Immature natural killer cell (primary cell): ENCODE measurements around the gene PLA2G6. TPM values are rescaled to one million over a fixed set of nuclear protein-coding genes. Genes with fewer than 3 reads are reported as not detected.
"Not testable (repeated sequence)": the region's sequence is repeated elsewhere in the genome, so short reads cannot be mapped to it uniquely, and the experiment has no call there.

Experiments
- DNase-seq, 3 donors: peaks; one replicate each; pipeline ENCODE4 v3.0.0; 2022; ENCODE audit warnings: mixed read lengths in 1 of 3
- H3K27ac Mint-ChIP-seq, 6 donors: one replicate each; pipeline ENCODE4 v1.8.0; 2020; ENCODE audit warnings: mixed read lengths in 6 of 6, mild to moderate bottlenecking in 5 of 6, inconsistent platforms in 4 of 6, moderate library complexity in 3 of 6
- H3K27me3 Mint-ChIP-seq, 3 donors: one replicate each; pipeline ENCODE4 v1.8.0; 2020 to 2021; ENCODE audit warnings: low read depth in 3 of 3, mild to moderate bottlenecking in 3 of 3, mixed read lengths in 3 of 3, moderate library complexity in 3 of 3, inconsistent platforms in 1 of 3
- H3K36me3 Mint-ChIP-seq, 3 donors: one replicate each; pipeline ENCODE4 v1.8.0; 2020; ENCODE audit warnings: mixed read lengths in 3 of 3, inconsistent platforms in 2 of 3, mild to moderate bottlenecking in 2 of 3
- H3K4me1 Mint-ChIP-seq, 2 donors: one replicate each; pipeline ENCODE4 v1.8.0; 2020; ENCODE audit warnings: inconsistent platforms in 2 of 2, mild to moderate bottlenecking in 2 of 2, mixed read lengths in 2 of 2, moderate library complexity in 1 of 2
- H3K4me3 Mint-ChIP-seq, 5 donors: one replicate each; pipeline ENCODE4 v1.8.0; 2020; ENCODE audit warnings: mild to moderate bottlenecking in 5 of 5, mixed read lengths in 5 of 5, inconsistent platforms in 3 of 5, moderate library complexity in 3 of 5
- H3K9me3 Mint-ChIP-seq, 6 donors: one replicate each; pipeline ENCODE4 v1.8.0; 2020; ENCODE audit warnings: mild to moderate bottlenecking in 6 of 6, mixed read lengths in 6 of 6, inconsistent platforms in 4 of 6, moderate library complexity in 3 of 6
- polyA plus RNA-seq, 3 donors: library from polyadenylated mRNA; unstranded; fragments of 300-500 nt; fragmentation: Illumina TruSeq; gene quantifications; one replicate each; pipeline ENCODE4 v1.2.3, GENCODE V29; 2021

Gene PLA2G6
- polyA plus RNA-seq, 3 donors from 2014 or later, result 3.3 to 11.4 (median 4.2) TPM

DNA sequence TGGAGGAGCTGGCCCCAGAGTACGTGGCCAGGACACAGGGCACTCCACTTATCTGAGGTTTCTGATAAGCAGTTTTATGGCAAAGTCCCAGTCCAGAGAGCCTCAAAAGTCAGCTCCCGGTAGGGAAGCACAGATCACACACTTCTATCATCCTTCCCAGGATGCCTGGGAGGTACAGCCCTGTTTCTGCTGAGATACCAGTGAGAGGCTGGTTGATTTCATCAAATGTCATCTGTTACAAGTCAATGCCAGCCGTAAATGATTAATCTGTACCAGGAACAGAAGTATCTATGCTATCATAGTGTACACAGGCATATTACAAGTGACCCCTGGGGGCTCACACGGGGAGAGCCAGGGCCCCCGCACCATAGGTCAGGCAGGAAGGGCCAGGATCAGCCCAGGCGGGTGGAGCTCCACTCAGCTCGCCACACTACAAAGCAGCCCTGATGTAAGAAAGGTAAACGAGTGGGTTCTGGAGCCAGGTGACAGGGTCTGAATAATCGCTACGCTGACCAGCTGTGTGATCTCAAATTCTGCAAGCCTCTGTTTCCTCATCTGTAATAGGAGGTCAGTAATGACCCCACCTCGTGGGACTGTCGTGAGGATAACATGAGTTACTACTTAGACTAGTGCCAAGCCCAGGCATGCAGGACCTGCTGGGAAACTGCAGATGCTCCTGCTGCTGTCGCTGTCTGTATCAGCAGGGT lies 17.6 kb downstream of the PLA2G6 start:
- Mint-ChIP-seq H3K27ac (peak overlapping the region in 4 of 6 donors; percentile 49 to 76 (median 56)), H3K4me3 (peak overlapping the region in 1 of 5 donors; percentile 44), H3K9me3 (no peaks in the 10 kb centered on the region), H3K27me3 (peaks cover 0 to 3% (median 0%) of the 10 kb centered on the region in 3 donors), H3K4me1 (peaks cover 24 to 31% of the 10 kb centered on the region in 2 donors), H3K36me3 (peaks cover 11 to 27% (median 24%) of the 10 kb centered on the region in 3 donors)
- no peak for DNase-seq

DNA sequence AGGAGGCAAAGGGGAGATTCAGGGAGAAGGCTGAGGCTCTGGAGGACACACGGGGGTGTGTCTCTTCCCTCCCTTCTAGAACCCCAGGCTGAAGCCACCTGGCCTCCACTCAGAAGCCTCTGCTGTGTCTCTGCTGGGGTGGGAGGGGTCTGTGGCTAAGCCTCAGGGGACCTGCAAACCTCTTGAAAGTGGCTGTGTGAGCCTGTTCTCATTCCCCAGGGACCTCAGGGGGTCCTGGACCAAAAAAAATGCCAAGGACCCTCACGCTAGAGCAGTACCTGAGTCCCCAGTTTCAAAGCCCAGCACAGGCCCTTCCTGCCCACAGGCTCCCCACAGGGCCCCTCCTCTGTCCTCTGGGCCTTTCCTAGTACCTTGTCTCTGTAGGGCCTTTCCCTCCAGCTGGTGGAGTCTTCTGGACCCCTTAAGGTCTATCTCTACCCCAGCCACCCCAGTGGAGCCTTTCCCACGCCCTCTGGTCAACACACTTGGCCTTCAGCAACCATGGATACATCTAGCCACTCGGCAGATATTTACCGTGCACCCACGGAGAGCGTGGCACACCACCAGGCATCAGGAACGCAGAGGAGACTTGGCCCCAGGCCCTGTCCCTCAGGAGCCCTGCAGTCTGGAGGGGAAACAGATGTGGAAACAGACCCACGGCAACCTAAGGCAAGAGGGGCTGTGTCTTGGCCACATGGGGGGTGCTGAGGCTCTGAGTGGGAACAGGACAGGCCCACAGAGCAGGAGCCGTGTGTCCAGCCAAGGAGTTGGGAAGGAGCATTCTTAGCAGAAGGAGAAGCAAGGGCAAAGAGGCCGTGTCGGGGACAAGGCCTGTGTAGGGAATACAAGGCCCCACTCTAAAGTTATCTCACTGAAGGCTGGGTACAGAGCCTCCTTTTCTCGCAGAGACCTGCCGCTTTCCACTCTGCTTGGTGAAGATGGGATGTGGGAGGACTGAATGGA lies 18.5 kb downstream of the PLA2G6 start:
- Mint-ChIP-seq H3K36me3 (peaks cover 11 to 27% (median 21%) of the 10 kb centered on the region in 3 donors), H3K27ac (peak overlapping the region in 5 of 6 donors; percentile 42 to 59 (median 57)), H3K4me1 (peaks cover 24 to 31% of the 10 kb centered on the region in 2 donors), H3K27me3 (peaks cover 0 to 3% (median 0%) of the 10 kb centered on the region in 3 donors), H3K9me3 (no peaks in the 10 kb centered on the region), H3K4me3 (no peak overlapping the region)
- no peak for DNase-seq

DNA sequence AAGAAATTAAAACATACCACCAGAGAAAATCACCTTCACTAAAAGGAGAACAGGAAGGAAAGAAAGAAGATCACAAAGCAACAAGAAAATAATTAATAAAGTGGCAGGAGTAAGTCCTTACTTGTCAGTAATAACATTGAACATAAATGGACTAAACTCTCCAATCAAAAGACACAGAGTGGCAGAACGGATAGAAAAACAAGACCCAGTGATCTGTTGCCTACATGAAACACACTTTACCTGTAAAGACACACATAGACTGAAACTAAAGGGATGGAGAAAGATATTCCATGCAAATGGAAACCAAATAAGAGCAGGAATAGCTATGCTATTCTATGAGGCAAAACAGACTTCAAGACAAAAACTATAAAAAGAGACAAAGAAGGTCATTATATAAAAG lies 25.9 kb downstream of the PLA2G6 start:
- no peak overlapping the region for H3K27ac Mint-ChIP-seq
- no peaks in the 10 kb centered on the region for H3K9me3 Mint-ChIP-seq
- H3K27me3 Mint-ChIP-seq, result peaks cover 0 to 3% (median 2%) of the 10 kb centered on the region in 3 donors
- H3K36me3 Mint-ChIP-seq, result peaks cover 3 to 20% (median 13%) of the 10 kb centered on the region in 3 donors
- DNase-seq, result no peak
- H3K4me3 Mint-ChIP-seq, result no peak overlapping the region
- H3K4me1 Mint-ChIP-seq, result peaks cover 0 to 7% of the 10 kb centered on the region in 2 donors

DNA sequence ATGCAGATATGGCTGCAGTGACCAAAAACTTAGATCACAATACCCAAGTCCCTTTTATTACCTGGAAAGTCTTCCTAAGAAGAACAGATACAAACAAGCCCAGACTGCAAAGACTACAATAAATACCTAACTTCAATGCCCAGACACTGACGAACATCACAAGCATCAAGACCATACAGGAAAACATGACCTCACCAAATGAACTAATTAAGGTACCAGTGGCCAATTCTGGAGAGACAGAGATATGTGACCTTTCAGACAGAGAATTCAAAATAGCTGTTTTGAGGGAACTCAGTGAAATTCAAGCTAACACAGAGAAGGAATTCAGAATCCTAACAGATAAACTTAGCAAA lies 27.1 kb downstream of the PLA2G6 start:
- not testable (repeated sequence) for H3K9me3 Mint-ChIP-seq, H3K4me3 Mint-ChIP-seq, H3K4me1 Mint-ChIP-seq, H3K27me3 Mint-ChIP-seq, DNase-seq
- peak overlapping the region in 3 of 6 donors; percentile 15 to 60 (median 45) for H3K27ac Mint-ChIP-seq
- H3K36me3 Mint-ChIP-seq, result peaks cover 0 to 25% (median 12%) of the 10 kb centered on the region in 3 donors

DNA sequence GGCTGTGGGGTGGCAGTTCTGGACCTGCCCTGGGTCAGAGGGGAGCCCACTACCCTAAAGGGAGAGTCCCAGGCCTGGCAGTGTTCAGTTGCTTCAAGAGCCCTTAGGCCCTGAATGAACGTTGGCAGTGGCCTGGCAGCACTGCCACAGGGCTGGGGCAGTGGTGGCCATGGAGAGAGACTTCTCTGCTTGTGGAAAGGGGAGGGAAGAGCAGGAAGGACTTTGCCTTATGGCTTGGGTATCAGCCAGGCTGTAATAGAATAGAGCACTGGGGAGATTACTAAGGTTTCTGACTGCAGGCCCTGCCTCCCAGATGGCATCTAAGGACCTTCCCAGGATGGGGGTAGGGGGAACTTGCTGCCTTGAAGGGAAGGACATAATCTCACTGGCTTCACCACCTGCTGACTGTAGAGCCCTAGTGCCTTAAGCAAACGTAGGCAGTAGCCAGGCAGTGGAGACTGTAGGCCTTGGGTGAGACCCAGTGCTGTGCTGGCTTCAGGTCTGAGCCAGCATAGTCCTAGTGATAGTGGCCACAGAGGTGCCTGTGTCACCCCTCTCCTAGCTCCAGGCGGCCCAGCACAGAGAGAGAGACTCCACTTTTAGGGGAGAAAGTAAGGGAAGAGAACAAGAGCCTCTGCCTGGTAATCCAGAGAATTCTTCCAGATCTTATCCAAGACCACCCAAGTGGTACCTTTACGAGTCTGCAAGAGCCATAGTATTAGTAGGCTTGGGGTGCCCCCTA lies 27.6 kb downstream of the PLA2G6 start:
- Mint-ChIP-seq H3K27me3 (peaks cover 0 to 3% (median 2%) of the 10 kb centered on the region in 3 donors), H3K4me1 (no peaks in the 10 kb centered on the region), H3K4me3 (no peak overlapping the region), H3K9me3 (no peaks in the 10 kb centered on the region), H3K27ac (peak overlapping the region in 2 of 6 donors; percentile 27 to 60), H3K36me3 (peaks cover 0 to 28% (median 16%) of the 10 kb centered on the region in 3 donors)
- DNase-seq, result no peak

DNA sequence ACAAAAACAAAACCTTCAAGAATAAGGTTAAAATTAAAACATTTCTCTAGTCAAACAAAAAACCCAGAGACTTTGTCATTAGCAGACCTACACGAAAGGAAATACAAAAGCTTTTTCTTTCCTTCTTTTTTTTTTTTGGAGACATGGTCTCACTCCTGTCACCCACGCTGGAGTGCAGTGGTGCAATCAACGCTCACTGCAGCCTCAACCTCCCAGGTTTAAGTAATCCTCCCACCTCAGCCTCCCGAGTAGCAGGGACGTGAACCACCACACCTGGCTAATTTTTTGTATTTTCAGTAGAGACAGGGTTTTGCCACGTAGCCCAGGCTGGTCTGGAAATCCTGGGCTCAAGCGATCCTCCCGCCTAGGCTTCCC lies 30.5 kb downstream of the PLA2G6 start:
- peaks cover 0 to 2% (median 2%) of the 10 kb centered on the region in 3 donors for H3K27me3 Mint-ChIP-seq
- H3K4me3 Mint-ChIP-seq, result no peak overlapping the region
- H3K9me3 Mint-ChIP-seq, result no peaks in the 10 kb centered on the region
- DNase-seq, result no peak
- peaks cover 2 to 4% of the 10 kb centered on the region in 2 donors for H3K4me1 Mint-ChIP-seq
- H3K36me3 Mint-ChIP-seq, result peaks cover 0 to 21% (median 17%) of the 10 kb centered on the region in 3 donors
- no peak overlapping the region for H3K27ac Mint-ChIP-seq

DNA sequence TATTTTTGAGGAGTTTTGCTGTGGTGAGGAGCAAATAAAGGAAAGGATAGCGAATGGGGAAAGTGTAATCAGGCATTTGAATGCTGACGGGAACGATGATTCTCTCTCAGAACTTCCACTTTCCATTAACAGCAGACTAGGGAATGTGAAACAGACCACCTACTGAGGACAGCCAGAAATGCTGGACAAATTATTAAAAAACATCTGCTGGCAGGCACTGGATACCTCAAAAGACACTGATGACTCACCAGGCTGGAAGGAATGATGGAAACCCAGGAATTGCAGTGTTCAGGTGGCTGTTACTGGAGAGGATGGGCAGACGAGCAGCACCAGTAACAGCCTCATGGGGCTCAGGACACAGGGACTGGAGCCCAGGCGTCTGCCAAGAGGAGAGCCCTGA lies 33.4 kb downstream of the PLA2G6 start:
- Mint-ChIP-seq H3K4me1 (peaks cover 21 to 28% of the 10 kb centered on the region in 2 donors), H3K4me3 (no peak overlapping the region), H3K27ac (no peak overlapping the region), H3K36me3 (peaks cover 0 to 18% (median 17%) of the 10 kb centered on the region in 3 donors), H3K27me3 (peaks cover 6 to 15% (median 10%) of the 10 kb centered on the region in 3 donors), H3K9me3 (no peaks in the 10 kb centered on the region)
- DNase-seq, result no peak

DNA sequence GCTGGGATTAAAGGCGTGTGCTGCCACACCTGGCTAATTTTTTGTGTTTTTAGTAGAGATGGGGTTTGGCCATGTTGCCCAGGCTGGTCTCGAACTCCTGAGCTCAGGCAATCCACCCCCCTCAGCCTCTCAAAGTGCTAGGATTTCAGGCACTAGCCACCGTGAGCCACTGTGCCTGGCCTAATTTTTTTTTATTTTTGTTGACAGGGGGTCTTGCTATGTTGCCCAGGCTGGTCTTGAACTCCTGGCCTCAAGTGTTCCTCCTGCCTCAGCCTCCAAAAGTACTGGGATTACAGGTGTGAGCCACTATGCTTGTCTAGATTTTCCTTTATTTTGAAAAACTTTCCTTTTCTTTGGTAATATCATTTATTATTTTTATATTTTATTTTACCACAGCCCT lies 35.5 kb downstream of the PLA2G6 start:
- DNase-seq, H3K9me3 Mint-ChIP-seq, H3K4me3 Mint-ChIP-seq: not testable (repeated sequence)
- H3K27ac Mint-ChIP-seq, result peak overlapping the region in 3 of 6 donors; percentile 5 to 77 (median 53)
- H3K4me1 Mint-ChIP-seq, result peaks cover 38 to 48% of the 10 kb centered on the region in 2 donors
- H3K36me3 Mint-ChIP-seq, result peaks cover 0 to 10% (median 9%) of the 10 kb centered on the region in 3 donors
- peaks cover 6 to 16% (median 11%) of the 10 kb centered on the region in 3 donors for H3K27me3 Mint-ChIP-seq

DNA sequence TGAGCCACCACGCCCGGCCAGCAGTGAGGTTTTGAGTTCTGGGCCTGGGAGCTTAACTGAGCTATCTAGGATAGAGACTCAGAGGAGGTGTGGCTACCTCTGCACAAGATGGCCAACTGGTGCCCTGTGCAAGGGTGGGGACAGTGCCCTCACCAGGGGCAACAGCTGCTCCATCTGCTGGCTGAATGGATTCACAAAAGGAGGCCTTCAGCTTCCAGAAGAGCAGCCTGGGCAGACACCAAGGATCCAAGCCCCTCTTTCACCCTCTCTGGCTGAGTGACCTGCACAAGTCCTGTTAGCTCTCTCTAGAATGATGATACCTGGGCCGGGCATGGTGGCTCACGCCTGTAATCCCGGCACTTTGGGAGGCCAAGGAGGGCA lies 37.6 kb downstream of the PLA2G6 start:
- Mint-ChIP-seq H3K27me3 (peaks cover 6 to 16% (median 11%) of the 10 kb centered on the region in 3 donors), H3K4me1 (peaks cover 38 to 55% of the 10 kb centered on the region in 2 donors), H3K4me3 (peak overlapping the region; percentile 70 to 85 (median 81)), H3K9me3 (no peaks in the 10 kb centered on the region), H3K27ac (peak overlapping the region; percentile 91 to 100 (median 96)), H3K36me3 (peaks cover 0 to 7% (median 1%) of the 10 kb centered on the region in 3 donors)
- DNase-seq, result peak in 1 of 3 donors; percentile 51

DNA sequence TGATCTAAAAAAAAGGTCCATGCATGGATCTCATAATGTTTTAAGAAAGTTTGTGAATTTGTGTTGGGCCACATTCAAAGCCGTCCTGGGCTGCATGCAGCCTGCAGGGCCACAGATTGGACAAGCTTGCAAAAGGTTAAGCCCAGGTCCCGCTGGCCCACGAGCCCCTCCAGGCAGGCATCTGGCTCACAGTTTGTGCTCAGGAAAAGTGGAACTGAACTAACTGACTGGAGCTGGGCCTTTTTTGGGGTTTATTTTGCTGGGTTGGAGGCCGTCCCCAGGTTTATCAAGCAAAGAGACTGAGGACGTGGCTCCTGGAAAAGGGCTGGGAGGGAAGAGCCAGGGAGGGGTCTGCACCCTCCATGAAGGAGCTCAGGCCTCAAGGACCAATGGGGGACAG lies 39.0 kb downstream of the PLA2G6 start:
- Mint-ChIP-seq H3K27ac (peak overlapping the region; percentile 91 to 100 (median 96)), H3K36me3 (peaks cover 0 to 9% (median 7%) of the 10 kb centered on the region in 3 donors), H3K4me3 (peak overlapping the region; percentile 70 to 85 (median 81)), H3K4me1 (peaks cover 38 to 50% of the 10 kb centered on the region in 2 donors), H3K9me3 (no peaks in the 10 kb centered on the region), H3K27me3 (peaks cover 6 to 16% (median 9%) of the 10 kb centered on the region in 3 donors)
- DNase-seq, result peak in 2 of 3 donors; percentile 9 to 14

DNA sequence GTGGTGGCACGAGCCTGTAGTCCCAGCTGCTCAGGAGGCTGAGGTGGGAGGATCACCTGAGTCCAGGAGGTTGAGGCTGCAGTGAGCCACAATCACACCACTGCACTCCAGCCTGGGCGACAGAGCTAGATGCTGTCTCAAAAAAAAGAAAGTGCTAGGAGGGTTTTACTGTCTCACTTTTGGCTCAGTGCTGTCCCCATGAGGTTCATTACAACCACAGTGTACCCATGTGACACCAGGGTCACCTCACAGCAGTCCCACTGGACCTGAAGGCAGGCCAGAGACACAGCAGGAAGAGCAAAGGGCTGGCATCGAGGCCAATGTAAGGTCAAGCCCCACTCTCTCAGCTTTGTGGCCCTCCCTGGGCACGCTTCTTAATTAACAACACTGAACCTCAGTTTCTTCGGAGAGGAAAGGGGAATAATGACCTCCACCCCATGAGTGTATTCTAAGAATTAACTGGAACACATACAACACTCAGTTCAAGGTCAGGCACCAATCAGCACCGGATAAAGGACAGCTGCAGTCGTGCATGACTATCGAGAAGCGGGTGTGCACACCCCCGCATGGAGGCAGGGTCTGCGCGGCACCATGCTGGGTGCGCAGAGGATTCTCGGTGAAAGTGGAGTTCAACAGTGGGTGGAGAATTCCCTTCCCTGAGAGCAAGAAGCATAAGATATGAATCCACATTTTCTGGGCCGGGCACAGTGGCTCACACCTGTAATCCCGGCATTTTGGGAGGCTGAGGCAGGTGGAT lies 40.2 kb downstream of the PLA2G6 start:
- H3K9me3 Mint-ChIP-seq, result no peaks in the 10 kb centered on the region
- H3K36me3 Mint-ChIP-seq, result peaks cover 0 to 11% (median 9%) of the 10 kb centered on the region in 3 donors
- peaks cover 37 to 50% of the 10 kb centered on the region in 2 donors for H3K4me1 Mint-ChIP-seq
- DNase-seq, result peak in 2 of 3 donors; percentile 23 to 28
- peaks cover 6 to 16% (median 9%) of the 10 kb centered on the region in 3 donors for H3K27me3 Mint-ChIP-seq
- peak overlapping the region; percentile 90 to 97 (median 95) for H3K27ac Mint-ChIP-seq
- peak overlapping the region; percentile 29 to 63 (median 42) for H3K4me3 Mint-ChIP-seq

DNA sequence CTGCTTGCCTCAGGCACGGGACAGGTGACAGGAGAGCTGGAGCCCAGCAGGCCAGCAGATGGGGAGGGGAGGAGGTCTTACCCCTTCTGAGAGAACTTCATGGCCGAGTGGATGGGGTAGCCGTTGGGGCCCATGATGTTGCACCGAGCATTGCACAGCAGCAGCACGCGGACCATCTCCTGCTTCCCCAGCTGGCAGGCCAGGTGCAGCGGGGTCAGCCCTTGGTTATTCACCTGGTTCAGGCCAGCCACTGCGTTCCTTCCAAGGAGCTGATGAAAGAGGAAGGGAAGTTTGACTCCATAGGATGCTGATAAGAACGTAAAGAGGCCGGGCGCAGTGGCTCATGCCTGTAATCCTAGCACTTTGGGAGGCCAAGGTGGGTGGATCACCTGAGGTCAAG lies 41.7 kb downstream of the PLA2G6 start:
- DNase-seq, result no peak
- Mint-ChIP-seq H3K9me3 (no peaks in the 10 kb centered on the region), H3K36me3 (peaks cover 9 to 24% (median 20%) of the 10 kb centered on the region in 3 donors), H3K4me1 (peaks cover 36 to 47% of the 10 kb centered on the region in 2 donors), H3K27me3 (peaks cover 6 to 10% (median 9%) of the 10 kb centered on the region in 3 donors), H3K4me3 (no peak overlapping the region), H3K27ac (peak overlapping the region; percentile 67 to 90 (median 80))
